T-helper 2 cell (primary cell): ENCODE results near the gene OSCP1.

Experiments
- DNase-seq, 5 experiments: peaks; one replicate each; pipeline versions ENCODE4 v3.0.0 to v3.0.0-alpha.2; 2012 to 2022

OSCP1 gene

GRCh38 chr1:36400825-36401601 lies 49.2 kb downstream of the OSCP1 start:
- DNase-seq, result peak in 2 of 5 experiments; percentile 4 to 50

- DNase-seq, result no peak
Measured at GRCh38 chr1:36400514-36400824, 49.8 kb downstream of the OSCP1 start.

- DNase-seq, result no peak
Measured at GRCh38 chr1:36398370-36398977, 51.8 kb downstream of the OSCP1 start.

- DNase-seq, result peak; percentile 71 to 93 (median 85)
Measured at GRCh38 chr1:36397378-36398230, 52.6 kb downstream of the OSCP1 start, which contains the start of gene LSM10. TSS of gene LSM10 (minus strand) at chr1:36397908. CDS start at chr1:36394129, 3,779 bp downstream.

GRCh38 chr1:36397083-36397377 lies 53.2 kb downstream of the OSCP1 start:
- peak in 2 of 5 experiments; percentile 21 to 52 for DNase-seq

GRCh38 chr1:36396359-36396758 lies 53.9 kb downstream of the OSCP1 start:
- peak in 1 of 5 experiments; percentile 32 for DNase-seq

GRCh38 chr1:36393686-36394085 lies 56.6 kb downstream of the OSCP1 start:
- no peak for DNase-seq

GRCh38 chr1:36392836-36393235 lies 57.4 kb downstream of the OSCP1 start:
- no peak for DNase-seq

- no peak for DNase-seq
Measured at GRCh38 chr1:36391271-36391670, 59.0 kb downstream of the OSCP1 start.

GRCh38 chr1:36390411-36390810 lies 59.8 kb downstream of the OSCP1 start:
- no peak for DNase-seq

GRCh38 chr1:36389999-36390398 lies 60.3 kb downstream of the OSCP1 start:
- no peak for DNase-seq

- DNase-seq, result no peak
Measured at GRCh38 chr1:36389261-36389660, 61.0 kb downstream of the OSCP1 start.

GRCh38 chr1:36387141-36387949 lies 62.9 kb downstream of the OSCP1 start:
- DNase-seq, result peak in 1 of 5 experiments; percentile 50

- DNase-seq, result peak; percentile 39 to 98 (median 74)
Measured at GRCh38 chr1:36386265-36387140, 63.7 kb downstream of the OSCP1 start.

GRCh38 chr1:36385410-36386264 lies 64.6 kb downstream of the OSCP1 start, which contains the start of gene STK40:
TSS of gene STK40 (minus strand) at chr1:36385924. CDS start at chr1:36361332, 24,592 bp downstream.
- DNase-seq, result peak; percentile 97 to 100 (median 97)

GRCh38 chr1:36384542-36385409 lies 65.5 kb downstream of the OSCP1 start:
- DNase-seq, result peak in 3 of 5 experiments; percentile 23 to 68 (median 49)

- DNase-seq, result no peak
Measured at GRCh38 chr1:36383240-36383639, 67.0 kb downstream of the OSCP1 start.

GRCh38 chr1:36382669-36383068 lies 67.6 kb downstream of the OSCP1 start:
- DNase-seq, result no peak

GRCh38 chr1:36382231-36382630 lies 68.0 kb downstream of the OSCP1 start:
- no peak for DNase-seq
